Ureter (tissue), 1 donor: ENCODE data around the gene MON1A. TPM values are rescaled to one million over a fixed set of nuclear protein-coding genes. Genes with fewer than 3 reads are reported as not detected.
"Not testable (repeated sequence)": the region's sequence is repeated elsewhere in the genome, so short reads cannot be mapped to it uniquely, and the experiment has no call there.

Experiments
- DNase-seq: peaks from one replicate; pipeline ENCODE4 v3.0.0-alpha.2; 2020; ENCODE audit warnings: low spot score
- total RNA-seq: library from RNA; stranded (reverse); gene quantifications from one replicate; pipeline ENCODE4 v1.2.4, GENCODE V29; 2023
- donor health status: DM: yes; HTN: yes; CAD: no.

Gene MON1A
- total RNA-seq, 1 donor from 2014 or later, result 11.8 TPM

- not testable (repeated sequence) for DNase-seq
These were observed 11.6 kb downstream of the MON1A start for GRCh38 chr3:49917806-49918590.

- DNase-seq, result no peak
These were observed 12.9 kb downstream of the MON1A start for GRCh38 chr3:49916686-49917085.

GRCh38 chr3:49914906-49915305, 14.7 kb downstream of the MON1A start:
- no peak for DNase-seq

DNA sequence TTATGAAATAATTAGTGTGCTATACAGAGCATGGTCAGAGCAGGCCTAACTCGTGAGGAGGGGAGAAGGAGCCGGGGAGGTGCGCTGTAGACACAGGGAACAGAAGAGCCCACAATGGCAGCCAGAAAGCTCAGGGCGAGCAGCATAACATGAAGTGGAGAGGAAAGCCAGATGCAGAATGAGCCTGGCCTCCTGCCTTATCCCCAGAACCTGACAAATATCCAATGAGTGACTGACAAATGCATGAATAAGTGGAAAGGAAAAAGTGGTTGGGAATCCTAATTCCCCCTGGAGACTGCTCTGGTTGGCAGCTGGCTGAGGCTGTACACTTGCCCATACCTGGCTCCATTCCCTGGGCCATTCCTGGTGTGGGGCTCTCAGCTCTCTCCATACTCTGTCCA, 16.7 kb downstream of the MON1A start:
- no peak for DNase-seq

DNA sequence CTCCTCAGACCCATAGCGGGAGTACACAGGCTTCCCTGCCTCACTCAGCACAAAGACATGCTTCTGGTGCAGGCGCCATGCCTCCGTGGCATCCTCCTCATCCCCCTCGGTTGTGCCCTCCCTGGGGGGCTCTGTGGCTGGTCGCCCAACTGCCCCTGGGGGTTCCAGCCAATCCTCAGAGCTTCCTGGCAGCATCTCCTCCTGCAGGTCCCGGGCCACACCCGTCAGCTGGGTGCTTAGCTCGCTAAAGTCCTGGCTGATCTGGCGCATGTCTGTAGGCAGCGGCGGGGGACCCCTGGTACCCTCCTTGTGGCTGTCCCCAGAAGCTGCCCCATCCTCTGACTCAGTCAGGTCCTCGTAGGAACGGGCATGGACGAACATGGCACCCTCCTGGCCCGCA, 18.0 kb downstream of the MON1A start:
- no peak for DNase-seq

DNA sequence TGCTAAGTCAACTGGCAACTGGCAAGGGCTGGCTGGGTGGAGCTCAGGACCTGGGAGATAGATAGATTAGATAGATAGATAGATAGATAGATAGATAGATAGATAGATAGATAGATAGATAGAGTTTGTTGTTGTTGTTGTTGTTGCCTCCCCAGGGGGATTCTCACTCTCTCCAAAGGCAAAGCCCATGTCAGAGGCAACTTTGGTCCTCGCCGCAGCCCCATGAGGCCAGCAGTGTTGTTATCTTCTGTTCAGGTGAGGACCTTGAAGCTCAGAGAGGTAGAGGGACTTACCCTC, 18.5 kb downstream of the MON1A start:
- DNase-seq, result no peak

DNA sequence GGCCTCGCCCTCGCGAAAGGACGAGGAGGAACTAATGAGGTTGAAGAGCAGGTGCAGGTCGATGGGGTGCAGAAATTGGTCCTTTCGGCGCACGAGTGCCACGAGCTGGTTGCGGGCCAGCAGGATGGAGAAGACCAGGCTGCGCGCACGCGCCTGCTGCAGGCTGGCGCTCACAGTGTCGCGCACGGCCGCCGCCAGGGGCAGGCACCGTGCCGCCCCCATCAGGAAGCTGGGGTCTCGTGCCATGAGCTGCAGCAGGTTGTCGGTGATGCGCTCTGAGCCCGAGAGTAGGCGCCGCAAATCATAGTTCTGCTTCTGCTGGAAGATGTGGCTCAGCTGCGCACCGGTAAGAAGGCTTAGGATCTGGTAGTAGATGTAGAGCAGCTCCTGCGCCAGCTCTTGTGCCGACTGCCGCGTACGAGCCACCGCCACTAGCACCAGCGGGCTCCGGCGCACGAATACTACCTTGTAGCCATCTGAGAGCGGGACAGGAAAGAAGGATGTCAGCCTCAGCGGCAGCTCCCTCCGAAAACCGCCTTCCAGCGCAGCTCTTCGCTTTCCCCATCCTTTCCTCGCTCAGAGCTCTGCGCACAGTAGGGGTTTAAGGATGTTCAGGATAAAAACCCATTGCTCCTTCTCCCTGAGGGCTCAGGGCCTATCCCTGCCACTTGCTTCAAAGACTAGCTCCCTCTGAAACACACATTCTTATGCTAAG, 19.0 kb downstream of the MON1A start:
- no peak for DNase-seq

DNA sequence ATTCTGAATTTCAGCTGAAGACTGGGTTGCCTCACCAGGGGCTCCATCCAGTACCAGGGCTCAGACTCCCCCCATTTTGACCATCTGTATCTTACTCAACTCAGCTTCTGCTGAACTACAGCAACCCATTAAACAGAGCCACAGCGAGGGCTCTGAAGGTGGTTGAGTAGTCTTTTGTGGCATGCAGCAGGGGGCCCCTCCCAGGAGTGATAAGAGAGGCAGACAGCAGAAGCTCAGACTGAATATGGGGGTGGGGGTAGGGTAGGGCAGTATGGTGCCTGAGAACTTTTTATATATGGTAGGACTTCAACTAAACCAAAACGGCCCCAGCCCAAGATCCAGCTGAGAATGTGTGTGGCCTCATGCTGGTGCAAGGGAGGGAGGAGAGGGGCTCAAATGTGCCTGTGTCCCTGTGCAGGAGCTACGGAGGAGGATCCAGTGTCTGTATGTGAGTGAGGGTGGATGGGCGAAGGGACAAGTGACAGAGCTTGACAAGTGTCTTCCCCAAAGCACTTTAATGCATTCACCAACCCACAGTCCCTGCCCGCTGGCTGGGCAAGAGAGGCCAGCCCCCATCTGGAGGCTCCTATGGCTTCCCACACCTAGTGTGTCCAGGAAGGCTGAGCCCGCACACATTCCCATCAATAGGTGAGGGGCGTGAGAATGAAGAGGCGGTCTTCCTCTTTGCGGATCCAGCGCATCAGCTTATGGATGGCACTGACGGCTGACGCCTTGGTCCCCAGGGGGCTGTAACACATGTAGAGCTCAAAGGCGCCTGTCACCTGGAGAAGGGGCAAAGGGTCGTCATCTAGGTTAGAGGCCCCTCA, 21.0 kb downstream of the MON1A start:
- no peak for DNase-seq

GRCh38 chr3:49906073-49906743, 23.4 kb downstream of the MON1A start:
- peak; percentile 70 for DNase-seq

DNA sequence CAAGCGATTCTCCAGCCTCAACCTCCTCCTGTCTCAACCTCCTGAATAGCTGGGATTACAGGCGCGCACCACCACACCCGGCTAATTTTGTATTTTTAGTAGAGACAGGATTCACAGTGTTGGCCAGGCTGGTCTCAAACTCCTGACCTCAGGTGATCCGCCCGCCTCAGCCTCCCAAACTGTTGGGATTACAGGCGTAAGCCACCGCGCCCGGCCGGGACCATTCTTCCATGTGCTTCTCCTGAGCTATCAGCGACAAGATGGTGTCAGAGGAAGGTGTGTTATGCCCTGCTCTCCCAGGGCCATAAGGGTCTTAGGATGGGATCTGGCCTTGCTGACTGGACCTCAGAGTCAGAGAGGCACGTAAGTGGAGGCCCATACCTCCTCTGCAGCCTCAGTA, 25.2 kb downstream of the MON1A start:
- not testable (repeated sequence) for DNase-seq

- DNase-seq, result peak; percentile 80
These were observed 25.9 kb downstream of the MON1A start, which contains the start of gene MST1R for GRCh38 chr3:49903451-49904424. TSS of gene MST1R (minus strand) at chr3:49903873. CDS start at chr3:49903609, 264 bp downstream.

GRCh38 chr3:49902511-49903345, 26.9 kb downstream of the MON1A start:
- no peak for DNase-seq

- no peak for DNase-seq
These were observed 28.0 kb downstream of the MON1A start for GRCh38 chr3:49901366-49902339.

GRCh38 chr3:49900491-49901153, 29.0 kb downstream of the MON1A start:
- peak; percentile 88 for DNase-seq

GRCh38 chr3:49899815-49900214, 29.8 kb downstream of the MON1A start:
- DNase-seq, result no peak

- no peak for DNase-seq
These were observed 30.6 kb downstream of the MON1A start for GRCh38 chr3:49898991-49899390.

GRCh38 chr3:49896345-49896744, 33.3 kb downstream of the MON1A start:
- DNase-seq, result no peak

GRCh38 chr3:49895791-49896190, 33.8 kb downstream of the MON1A start:
- DNase-seq, result no peak
